ENCODE measurements around the gene NINJ1. TPM values are rescaled to one million over a fixed set of nuclear protein-coding genes. Genes with fewer than 3 reads are reported as not detected.

NINJ1 gene
- total RNA-seq (2021; fragmentation: NEBNext Ultra II Directional; extraction: Animal tissue kit (Norgen Biotek cat#: 25700)) (28.2 TPM in 2 replicates), polyA plus RNA-seq (2011; rRNA removed) (65.6 and 88.0 TPM in 2 replicates), polyA minus RNA-seq (2011; rRNA and poly(A)+ RNA removed) (13.6 and 14.1 TPM in 2 replicates)
- 45.5 TPM for polyA plus RNA-seq (2011; cell fraction: cytosol; rRNA removed)
- 45.0 TPM for polyA plus RNA-seq (2011; cell fraction: nucleus; rRNA removed)
- polyA plus RNA-seq (2012, experiment 1 of 2): 32.2 to 46.6 TPM (median 40.1 TPM) in 4 replicates
- polyA plus RNA-seq (2012, experiment 2 of 2): 36.1 TPM
- polyA plus RNA-seq (2013, experiment 1 of 2): 32.5 TPM
- 34.8 TPM for polyA plus RNA-seq (2013, experiment 2 of 2)
- polyA minus RNA-seq (2011; cell fraction: cytosol; rRNA and poly(A)+ RNA removed): 17.8 TPM
- polyA minus RNA-seq (2011; cell fraction: nucleus; rRNA and poly(A)+ RNA removed): 19.2 TPM
- long read RNA-seq, experiment 1, transcript NINJ1-201 (4 exons, 1,281 nt): major isoform, 25 of 36 reads
- long read RNA-seq, experiment 1, partial matches to known transcripts: 2 of 36 reads
- long read RNA-seq, experiment 1, other reads (novel, unspliced or antisense): 8 of 36 reads
- long read RNA-seq, experiment 2: 0 reads

- H2BK120ac ChIP-seq (replicated peaks; ENCODE audit: low read depth, low read length): no peak within 1 kb of the TSS
- H2BK5ac ChIP-seq (ENCODE audit: low read depth, low read length): peak within 1 kb of the TSS; percentile 18; the same call in 1 of the 2 replicates
- peak within 1 kb of the TSS; percentile 88 to 92 for H3K4me2 ChIP-seq (ENCODE audit: insufficient read depth in 1 of 2, low read depth in 2 of 2, low read length in 2 of 2)
- H4K20me1 ChIP-seq (replicated peaks in 1 of 2; ENCODE audit: control insufficient read depth in 1 of 2, insufficient read depth in 2 of 2, low read length in 2 of 2): peaks cover 0 to 4% of the 10 kb centered on the region in 2 experiments
- H3K27ac ChIP-seq (ENCODE audit: low read depth, low read length): peak within 1 kb of the TSS; percentile 58; the same call in 1 of the 2 replicates
- peaks cover 0 to 13% (median 10%) of the 10 kb centered on the region in 4 experiments; a peak in 5 of 7 replicates for H3K27me3 ChIP-seq (replicated peaks in 1 of 4; ENCODE audit: control insufficient read depth in 3 of 4, extremely low read depth in 1 of 4, insufficient read depth in 3 of 4, low read length in 3 of 4)
- peak within 1 kb of the TSS; percentile 60 for H3K56ac ChIP-seq (replicated peaks; ENCODE audit: insufficient read length, low read depth, low read length)
- no peak within 1 kb of the TSS for H3K14ac ChIP-seq (ENCODE audit: insufficient read length)
- peak within 1 kb of the TSS; percentile 97 for H3K4ac ChIP-seq (replicated peaks; ENCODE audit: insufficient read length, low read depth, low read length)
- peak within 1 kb of the TSS; percentile 23 for H2BK20ac ChIP-seq (ENCODE audit: low read length)
- 0 out of 2 replicates have a peak within 1 kb of the TSS, but pooled peaks have one; percentile 13 for H2AK5ac ChIP-seq (ENCODE audit: low read depth, low read length)
- H3K9ac ChIP-seq (replicated peaks in 1 of 4; ENCODE audit: extremely low read depth in 1 of 4, low read depth in 3 of 4, low read length in 3 of 4): peak within 1 kb of the TSS; percentile 41 to 76 (median 55)
- H2BK12ac ChIP-seq (ENCODE audit: low read depth, low read length): peak within 1 kb of the TSS; percentile 85; the same call in 1 of the 2 replicates
- H4K5ac ChIP-seq (ENCODE audit: insufficient read length, low read depth, low read length): peak within 1 kb of the TSS; percentile 79
- H3K18ac ChIP-seq (ENCODE audit: extremely low read depth, low read length): peak within 1 kb of the TSS; percentile 75
- H3K79me1 ChIP-seq (ENCODE audit: low read depth, low read length): peaks cover 9% of the 10 kb centered on the region; the same call in 1 of the 2 replicates
- peak within 1 kb of the TSS; percentile 71 to 86 (median 72) for H3K4me3 ChIP-seq (ENCODE audit: extremely low read depth in 1 of 4, insufficient read depth in 2 of 4, low read depth in 3 of 4, low read length in 4 of 4)
- peak within 1 kb of the TSS; percentile 97; the same call in 1 of the 2 replicates for H4K8ac ChIP-seq (ENCODE audit: extremely low read depth, insufficient read depth, low read length)
- 2% methylated on average over 33 of the region's 78 CpGs; no CpG with 5 or more reads in 1 of the 2 experiments for WGBS, 2 experiments (ENCODE audit: extremely low coverage in 1 of 2, insufficient coverage in 1 of 2, insufficient read length in 1 of 2, insufficient replicate concordance in 2 of 2, low coverage in 1 of 2, low lambda C conversion rate in 2 of 2, missing lambda C conversion rate in 1 of 2)
- H3K23ac ChIP-seq (ENCODE audit: insufficient read length): no peak within 1 kb of the TSS
- CTCF ChIA-PET (ENCODE audit: partially characterized antibody): interaction anchor here (1.1 to 3.4 kb wide), 4 partner anchors 17 to 251 kb away, joined by 3 to 11 read pairs (median 6); no protein-coding TSS in a partner anchor
- no peaks in the 10 kb centered on the region for H3K36me3 ChIP-seq (ENCODE audit: control insufficient read depth in 2 of 4, insufficient read depth in 4 of 4, low read length in 3 of 4)
- peak within 1 kb of the TSS; percentile 86 for H2AFZ ChIP-seq (ENCODE audit: low read length)
- no peak for FAIRE-seq
- H3K9me3 ChIP-seq (ENCODE audit: insufficient read depth in 2 of 2, low read depth in 1 of 2, low read length in 1 of 2): no peaks in the 10 kb centered on the region
- POLR2A ChIA-PET (ENCODE audit: partially characterized antibody): interaction anchor here (0.7 to 1.8 kb wide), 7 partner anchors 9 to 38 kb away, joined by 3 to 9 read pairs (median 6); partner anchors contain the start of gene CARD19
- DNase-seq (ENCODE audit: low read depth in 1 of 2, low spot score in 2 of 2): peak in 1 of 2 experiments; percentile 85
- H4K91ac ChIP-seq (replicated peaks; ENCODE audit: insufficient read length, low read length): peak within 1 kb of the TSS; percentile 92
- H3K23me2 ChIP-seq (ENCODE audit: low read depth, low read length): peaks cover 16% of the 10 kb centered on the region; the same call in 1 of the 2 replicates
- peaks cover 0 to 9% of the 10 kb centered on the region in 2 experiments; a peak in 1 of 4 replicates for H3K79me2 ChIP-seq (ENCODE audit: control insufficient read depth in 1 of 2, insufficient read depth in 2 of 2, low read length in 2 of 2)
- peaks cover 0 to 32% (median 18%) of the 10 kb centered on the region in 4 experiments; a peak in 6 of 7 replicates for H3K4me1 ChIP-seq (replicated peaks in 1 of 4; ENCODE audit: control insufficient read depth in 3 of 4, insufficient read depth in 4 of 4, low read length in 3 of 4)
- peak within 1 kb of the TSS; percentile 90 for H2BK15ac ChIP-seq (ENCODE audit: low read length)
- no peak for TF ChIP-seq CBX5 (IDR thresholded peaks at IDR 0.05; ENCODE audit: low read depth, low read length)
- TF ChIP-seq RBBP5 (IDR thresholded peaks at IDR 0.05; ENCODE audit: borderline replicate concordance, low read depth, low read length): peak; percentile 39; the same call in 1 of the 2 replicates
- TF ChIP-seq ASH2L (IDR thresholded peaks at IDR 0.05; ENCODE audit: low read length): peak; percentile 10
- peak in 1 of 2 experiments; percentile 61; a peak in 2 of 3 replicates for TF ChIP-seq POLR2A (IDR thresholded peaks at IDR 0.05; ENCODE audit: control extremely low read depth in 1 of 2, low read depth in 2 of 2, low read length in 2 of 2)
- peak; percentile 87 for TF ChIP-seq KDM4A (IDR thresholded peaks at IDR 0.05; ENCODE audit: low read depth, low read length, severe bottlenecking)
- no peak for TF ChIP-seq GABPA (IDR thresholded peaks at IDR 0.05; ENCODE audit: borderline replicate concordance, insufficient read depth, low read length)
- TF ChIP-seq POLR2AphosphoS5 (IDR thresholded peaks at IDR 0.05; ENCODE audit: low read depth, low read length): peak; percentile 38; the same call in 1 of the 2 replicates
- TF ChIP-seq HDAC6 (IDR thresholded peaks at IDR 0.05; ENCODE audit: low read depth, low read length): no peak
Observed at GRCh38 chr9:93134015-93134739, at the start of gene NINJ1. TSS of gene NINJ1 (minus strand) at chr9:93134251. CDS start at chr9:93134217, 34 bp downstream.

Data from H1 (cell line).